Measurements from ENCODE around the gene SLC27A1.

The SLC27A1 gene

DNA sequence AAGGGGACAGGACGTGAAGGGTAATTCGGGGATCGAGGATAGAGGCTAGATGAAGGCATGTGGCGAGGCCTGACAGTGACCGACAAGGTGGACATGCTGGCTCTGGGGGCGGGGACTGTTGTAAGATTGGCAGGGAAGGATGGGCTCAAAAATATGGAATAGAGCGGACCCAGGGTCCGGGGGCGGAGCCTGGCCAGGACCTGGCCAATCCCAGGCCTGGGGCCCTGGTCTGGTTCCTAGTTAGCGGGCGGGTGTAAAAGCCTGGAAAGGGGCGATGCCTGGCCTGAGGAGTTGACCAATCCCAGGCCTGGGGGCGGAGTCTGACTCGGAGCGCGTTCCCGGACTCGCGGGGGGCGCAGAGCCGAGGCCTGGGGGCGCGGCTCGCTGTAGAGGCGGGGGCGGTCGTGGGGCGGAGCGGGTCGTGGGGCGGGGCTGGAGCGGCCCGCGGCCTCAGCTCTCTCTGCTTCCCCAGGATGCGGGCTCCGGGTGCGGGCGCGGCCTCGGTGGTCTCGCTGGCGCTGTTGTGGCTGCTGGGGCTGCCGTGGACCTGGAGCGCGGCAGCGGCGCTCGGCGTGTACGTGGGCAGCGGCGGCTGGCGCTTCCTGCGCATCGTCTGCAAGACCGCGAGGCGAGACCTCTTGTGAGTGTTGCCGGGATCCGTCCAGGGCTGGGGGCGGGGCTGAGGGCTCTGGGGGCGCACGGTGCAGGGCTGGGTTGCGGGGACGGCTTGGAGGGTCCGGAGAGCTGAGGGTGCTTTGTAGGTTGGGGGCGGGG lies at the start of gene SLC27A1:
TSS of gene SLC27A1 (plus strand) at position 457 of the 774 bp plus-strand sequence. CDS start at position 474, 17 bp downstream.
- peak; percentile 87 for DNase-seq

DNA sequence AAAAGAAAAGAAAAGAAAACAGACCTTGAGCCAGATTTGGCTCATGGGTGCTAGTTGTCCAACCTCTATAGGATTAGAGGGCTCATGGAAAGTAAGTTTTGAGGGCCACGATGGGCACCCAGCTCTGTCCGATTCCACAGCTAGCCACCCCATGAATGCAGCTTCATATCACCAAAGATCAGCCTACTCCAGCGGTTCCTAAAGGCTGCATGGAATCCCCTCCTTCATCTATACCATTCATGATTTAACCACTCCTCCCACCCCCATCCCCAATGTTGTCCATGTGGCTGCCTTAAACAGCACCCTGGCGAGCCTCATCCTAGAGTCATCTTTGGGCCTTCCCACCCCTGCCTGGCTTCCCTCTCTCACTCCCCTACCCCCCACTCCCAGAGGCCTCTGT lies 48.4 kb upstream of the SLC27A1 start:
- DNase-seq, result no peak

DNA sequence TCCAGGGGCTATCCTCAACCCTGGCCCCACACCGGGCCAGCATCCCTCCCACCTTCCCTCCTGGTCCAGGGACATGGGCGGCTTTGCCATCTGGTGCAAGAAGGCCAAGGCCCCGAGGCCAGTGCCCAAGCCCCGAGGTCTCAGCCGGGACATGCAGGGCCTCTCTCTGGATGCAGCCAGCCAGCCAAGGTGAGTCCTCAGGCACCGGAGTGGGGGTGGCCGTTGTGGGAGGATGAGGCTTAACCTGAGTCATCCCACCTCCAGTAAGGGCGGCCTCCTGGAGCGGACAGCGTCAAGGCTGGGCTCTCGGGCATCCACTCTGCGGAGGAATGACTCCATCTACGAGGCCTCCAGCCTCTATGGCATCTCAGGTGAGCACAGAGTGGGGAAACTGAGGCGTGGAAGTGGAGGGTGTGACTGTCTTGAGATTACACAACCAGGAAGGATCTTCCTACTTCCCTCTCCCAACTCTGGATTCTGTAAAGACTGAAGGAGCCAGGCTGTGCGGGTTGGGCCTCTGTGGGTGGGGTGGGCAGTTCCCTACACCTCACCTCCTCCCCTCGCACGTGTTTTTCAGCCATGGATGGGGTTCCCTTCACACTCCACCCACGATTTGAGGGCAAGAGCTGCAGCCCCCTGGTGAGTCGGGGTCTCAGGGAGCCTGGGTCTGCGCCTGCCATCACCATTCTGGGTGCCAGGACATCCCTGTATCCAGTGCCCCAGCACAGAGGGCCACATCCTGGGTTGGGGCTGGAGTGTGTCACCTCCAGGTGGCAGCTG lies 46.7 kb upstream of the SLC27A1 start:
- DNase-seq, result no peak

DNA sequence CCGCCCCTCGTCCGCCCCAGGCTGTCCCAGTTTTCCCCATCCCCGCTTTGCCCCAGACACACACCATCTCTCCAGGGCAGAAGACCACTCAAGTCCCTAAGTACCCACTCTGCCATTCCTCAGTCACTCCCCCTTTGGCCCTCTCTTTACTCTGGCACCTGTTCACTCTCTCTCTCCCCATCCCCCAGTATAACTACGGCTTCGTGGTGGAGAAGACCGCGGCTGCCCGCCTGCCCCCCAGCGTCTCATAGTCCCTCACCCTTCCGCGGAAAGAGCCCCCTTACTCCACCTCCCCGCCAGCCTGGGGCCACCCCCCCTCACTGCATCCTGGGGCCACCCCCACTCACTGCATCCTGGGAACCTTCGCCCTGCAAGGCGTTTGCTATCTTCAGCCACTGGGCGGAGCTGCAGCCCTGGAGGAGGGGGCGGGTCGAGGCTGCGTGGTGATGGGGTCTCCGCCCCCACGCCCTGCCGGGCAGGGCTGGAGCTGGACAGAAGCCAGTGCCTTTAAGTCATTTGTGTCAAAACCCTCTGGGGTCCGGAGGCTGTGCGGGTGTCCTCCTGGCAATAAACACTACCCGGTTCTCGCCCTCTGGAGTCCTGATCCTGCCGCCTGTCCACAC lies 45.5 kb upstream of the SLC27A1 start:
- DNase-seq, result no peak

DNA sequence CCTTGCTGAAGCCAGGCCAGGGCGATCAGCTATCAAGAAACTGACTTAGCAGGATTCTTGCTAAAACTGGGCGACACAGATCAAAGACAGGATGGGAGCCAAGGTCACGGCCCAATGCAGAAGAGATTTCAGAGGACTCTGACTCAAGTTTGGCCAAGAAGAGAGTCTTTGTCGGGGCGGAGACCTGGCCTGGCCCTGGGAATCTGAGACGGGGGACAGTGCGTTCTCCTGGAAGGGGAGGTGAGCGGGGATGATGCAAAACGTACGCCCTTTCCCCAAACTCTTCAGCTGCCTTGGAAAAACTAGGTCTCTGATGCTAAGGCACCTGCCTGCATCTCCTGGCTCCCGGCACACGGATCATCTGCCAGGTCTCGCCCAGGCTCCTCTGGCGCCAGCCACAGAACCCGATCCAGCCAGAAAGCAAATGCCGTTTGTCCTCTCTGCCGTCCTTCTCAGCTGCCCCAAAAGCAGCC lies 40.6 kb upstream of the SLC27A1 start:
- DNase-seq, result no peak

DNA sequence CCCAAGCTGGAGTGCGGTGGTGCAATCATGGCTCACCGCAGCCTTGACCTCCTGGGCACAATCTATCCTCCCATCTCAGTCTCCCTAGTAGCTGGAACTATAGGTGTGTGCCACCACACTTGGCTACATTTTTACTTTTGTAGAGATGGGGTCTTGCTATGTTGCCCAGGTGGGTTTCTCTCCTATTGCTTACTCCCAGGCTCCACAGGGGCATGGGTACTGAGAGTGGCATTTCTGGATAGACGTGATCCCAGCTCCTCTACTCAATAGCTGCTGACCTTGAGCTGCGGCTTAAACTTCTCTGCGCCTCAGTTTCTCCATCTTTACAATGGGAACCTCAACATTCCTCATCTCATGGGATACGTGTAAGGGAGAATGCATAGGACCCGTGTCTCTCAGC lies 38.9 kb upstream of the SLC27A1 start:
- no peak for DNase-seq

DNA sequence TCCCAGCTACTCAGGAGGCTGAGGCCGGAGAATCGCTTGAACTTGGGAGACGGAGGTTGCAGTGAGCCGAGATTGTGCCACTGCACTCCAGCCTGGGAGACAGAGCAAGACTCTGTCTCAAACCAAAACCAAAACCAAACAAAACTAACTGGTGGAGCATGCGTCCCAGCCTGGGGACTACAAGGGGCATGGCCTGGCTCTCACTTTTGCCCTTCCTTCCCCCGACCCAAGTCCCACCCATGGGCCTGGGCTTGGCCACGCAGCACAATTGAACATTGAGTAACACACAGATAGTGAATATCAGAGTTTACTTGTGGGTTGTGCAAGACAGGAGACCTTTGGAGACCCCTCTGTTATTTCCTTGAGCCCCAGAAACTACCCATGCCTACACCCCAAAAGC lies 35.1 kb upstream of the SLC27A1 start:
- DNase-seq, result no peak

DNA sequence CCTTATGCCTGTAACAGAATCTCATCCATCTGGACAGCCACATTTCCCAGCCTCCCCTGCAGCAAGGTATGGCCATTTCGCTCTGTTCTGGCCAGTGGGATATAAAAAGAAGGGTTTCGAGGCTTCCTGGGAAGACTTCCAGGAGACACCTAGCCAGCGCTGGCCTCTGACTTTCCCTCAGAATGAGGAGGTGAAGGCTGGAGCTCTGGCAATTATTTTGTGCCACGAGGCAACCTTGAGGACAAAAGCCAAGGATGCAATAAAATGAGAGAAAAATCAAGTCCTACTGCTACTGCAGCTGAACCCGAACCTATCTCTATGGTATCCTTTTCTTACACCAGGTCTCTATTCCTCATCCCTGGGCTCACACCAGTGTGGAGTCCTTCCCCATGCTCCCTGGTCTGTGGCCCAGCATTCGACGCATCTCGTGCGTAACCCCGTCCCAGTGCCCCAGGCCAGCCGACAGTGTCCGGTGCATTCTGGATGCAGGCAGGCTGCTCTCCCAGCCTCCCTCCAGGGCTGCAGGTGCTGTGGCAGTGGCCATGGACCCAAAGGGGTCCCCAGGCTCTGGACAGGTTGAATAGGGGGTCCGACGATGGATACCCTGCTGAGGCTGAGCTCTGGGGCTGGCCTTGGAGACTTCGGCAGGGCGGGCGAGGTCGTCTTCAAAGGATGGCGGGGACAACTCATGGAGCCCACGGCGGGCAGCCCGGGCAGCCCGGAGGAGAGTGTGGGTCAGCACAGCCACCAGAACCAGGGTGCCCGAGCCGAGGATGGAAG lies 34.0 kb upstream of the SLC27A1 start:
- no peak for DNase-seq

DNA sequence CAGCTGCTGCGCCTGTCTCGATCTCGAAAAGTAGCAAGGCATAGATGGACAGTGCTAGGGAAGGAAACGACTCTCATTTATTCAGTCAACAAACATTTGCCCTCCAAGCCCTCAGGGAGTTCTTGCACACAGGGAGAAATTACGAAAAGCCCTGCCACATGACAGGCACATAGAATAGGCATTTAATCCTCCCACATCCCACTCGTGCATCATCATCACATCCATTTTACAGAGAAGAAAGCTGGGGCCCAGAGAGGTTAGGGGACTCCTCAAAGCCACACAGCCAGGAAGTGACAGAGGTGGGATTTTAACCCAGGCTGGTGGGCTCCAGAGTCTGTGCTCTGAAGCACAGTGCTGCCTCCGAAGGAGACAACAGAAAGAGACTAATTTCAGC lies 33.5 kb upstream of the SLC27A1 start:
- DNase-seq, result no peak

DNA sequence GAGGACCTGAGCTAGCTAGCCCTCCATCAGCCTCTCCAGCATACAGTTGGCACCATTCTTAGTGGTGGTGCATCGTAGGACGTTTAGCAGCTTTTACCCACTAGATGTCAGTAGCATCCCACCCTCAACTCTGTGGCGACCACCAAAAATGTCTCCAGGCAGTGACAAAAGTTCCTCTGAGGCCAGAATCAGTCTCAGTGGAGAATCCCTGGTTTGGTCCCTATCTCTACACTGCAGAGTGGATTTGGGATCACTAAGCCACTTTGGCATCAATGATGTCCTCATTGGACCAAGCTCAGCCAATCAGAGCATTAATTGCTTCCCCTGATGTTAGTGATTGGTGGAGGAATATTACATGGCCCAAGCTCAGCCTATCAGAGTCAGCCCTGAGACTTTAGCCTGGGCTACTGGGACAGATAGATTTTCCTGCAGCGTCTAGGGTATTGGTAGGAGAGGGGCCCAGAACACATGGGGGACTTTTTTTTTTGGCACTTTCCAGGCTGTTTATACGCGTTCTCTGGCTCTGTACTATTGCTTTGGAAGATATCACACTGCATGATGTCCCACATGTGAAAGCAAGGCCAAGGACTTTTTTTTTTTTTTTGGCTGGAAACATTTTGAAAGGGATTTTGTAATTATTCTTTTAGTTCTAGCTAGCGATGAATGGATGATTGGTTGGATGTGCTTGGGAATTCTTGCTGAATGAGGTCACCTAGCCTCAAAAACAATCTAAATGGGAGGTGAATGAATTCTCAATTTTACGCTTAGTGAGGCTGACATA lies 28.9 kb upstream of the SLC27A1 start:
- peak; percentile 15 for DNase-seq

DNA sequence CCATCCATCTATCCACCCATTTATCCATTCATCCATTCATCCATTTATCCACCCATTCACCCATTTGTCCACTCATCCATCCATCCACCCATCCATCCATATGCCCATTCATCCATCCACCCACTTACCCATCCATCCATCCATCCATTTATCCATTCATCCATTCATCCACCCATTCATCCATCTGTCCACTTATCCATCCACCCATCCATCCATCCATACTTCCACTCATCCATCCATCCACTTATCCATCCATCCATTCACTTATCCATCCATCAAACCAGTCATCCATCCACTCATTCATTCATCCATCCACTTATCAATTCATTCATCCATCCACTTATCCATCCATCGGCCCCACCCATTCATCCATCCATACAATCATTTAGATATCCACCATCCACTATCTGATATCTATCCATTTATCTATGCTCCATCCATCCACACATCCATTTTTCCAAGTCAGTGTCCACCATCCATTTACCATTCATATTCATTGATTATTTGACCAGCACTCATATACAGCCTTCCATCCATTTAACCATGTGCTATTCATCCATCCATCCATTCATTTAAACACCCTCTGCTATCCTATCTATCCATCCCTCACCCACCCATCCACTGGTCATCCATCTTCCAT lies 24.7 kb upstream of the SLC27A1 start:
- DNase-seq, result no peak

DNA sequence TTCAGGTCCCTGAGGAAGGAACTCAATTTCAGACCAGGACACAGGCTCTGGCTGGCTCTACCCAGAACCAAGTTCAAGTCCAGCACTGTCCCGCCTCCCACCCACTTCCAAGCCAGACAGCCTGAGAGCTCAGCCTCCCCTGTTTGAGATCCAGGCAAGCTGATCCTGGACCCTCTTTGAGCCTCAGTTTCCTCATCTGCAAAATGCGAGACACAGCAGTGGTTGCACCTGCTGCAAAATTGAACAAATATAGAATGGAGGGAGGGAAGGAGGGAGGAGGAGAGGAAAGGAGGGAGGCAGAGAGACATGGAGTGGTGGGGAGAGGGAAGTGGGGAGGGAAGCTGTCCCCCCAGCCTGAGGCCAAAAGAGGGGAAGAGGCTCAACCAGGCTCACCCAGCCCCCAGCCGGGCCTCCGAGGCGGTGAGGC lies 22.6 kb upstream of the SLC27A1 start:
- no peak for DNase-seq

DNA sequence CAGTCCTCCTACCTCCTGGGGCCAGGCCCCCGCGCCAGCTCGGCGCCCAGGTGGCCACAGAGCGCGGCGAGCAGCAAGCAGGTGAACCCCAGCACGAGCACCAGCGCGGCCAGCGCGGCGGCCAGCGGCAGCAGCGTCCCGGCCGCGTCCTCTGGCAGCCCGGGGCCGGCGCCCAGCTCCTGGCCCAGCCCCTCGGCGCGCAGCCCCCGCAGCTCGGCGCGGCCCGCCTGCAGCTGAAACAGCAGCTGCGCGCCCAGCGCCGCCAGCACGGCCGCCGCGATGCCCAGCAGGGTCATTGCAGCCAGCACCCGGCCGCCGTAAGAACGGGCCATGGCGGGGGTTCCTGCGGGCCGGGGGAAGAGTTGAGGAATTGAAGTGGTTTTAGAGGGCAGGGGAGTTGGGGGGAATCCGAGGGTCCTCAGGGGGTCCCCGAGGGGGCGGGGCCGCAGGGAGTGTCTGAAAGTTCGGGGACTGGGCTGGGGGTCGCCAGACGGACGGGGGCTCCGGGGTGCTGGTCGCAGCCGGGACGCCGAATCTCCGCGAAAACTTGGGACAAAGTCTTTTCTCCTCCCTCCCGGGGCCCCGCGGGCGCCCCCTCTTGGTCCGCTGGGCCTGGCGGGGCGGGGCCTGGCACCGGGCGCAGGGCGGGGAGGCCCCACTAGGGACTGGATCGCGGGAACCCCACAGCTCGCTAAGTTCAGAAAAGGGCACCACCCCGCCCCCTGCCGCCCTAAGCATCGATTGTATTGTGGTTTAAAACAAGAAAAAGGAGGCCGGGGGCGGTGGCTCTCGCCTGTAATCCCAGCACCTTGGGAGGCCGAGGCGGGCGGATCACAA lies 22.0 kb upstream of the SLC27A1 start, which contains the start of gene TMEM221:
TSS of gene TMEM221 (minus strand) at position 538 of the 837 bp plus-strand sequence. CDS start at position 332, 206 bp downstream.
- DNase-seq, result peak; percentile 36

DNA sequence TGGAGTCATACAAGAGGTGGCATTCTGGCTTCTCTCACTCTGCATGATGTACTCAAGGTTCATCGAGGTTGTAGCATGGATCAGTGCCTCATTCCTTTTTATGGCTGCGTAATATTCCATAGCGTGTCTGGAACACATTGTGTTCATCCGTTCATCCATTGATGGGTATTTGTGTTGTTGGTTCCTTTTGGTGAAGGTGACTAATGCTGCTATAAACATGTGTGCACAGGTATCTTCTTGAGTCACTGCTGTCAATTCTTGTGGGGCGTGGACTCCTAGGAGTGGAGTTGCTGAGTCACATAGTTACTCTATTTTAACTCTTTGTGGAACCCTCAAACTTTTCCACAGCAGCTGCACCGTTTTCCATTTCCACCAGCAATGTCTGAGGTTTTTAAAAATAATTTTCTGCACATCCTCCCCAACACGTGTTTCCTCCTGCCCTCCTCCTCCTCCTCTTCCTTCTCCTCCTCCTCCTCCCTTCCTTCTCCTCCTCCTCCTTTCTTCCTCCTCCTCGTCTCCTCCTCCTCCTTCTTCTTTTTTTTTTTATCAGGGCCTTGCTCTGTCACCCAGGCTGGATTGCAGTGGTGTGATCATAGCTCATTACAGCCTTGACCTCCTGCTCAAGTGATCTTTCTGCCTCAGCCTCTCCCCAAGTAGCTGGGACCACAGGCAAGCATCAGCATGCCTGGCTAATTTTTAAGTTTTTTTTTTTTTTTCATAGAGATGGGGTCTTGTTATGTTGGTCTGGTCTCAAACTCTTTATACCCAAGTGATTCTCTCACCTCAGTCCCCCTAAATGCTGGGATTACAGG lies 19.9 kb upstream of the SLC27A1 start:
- DNase-seq, result no peak

DNA sequence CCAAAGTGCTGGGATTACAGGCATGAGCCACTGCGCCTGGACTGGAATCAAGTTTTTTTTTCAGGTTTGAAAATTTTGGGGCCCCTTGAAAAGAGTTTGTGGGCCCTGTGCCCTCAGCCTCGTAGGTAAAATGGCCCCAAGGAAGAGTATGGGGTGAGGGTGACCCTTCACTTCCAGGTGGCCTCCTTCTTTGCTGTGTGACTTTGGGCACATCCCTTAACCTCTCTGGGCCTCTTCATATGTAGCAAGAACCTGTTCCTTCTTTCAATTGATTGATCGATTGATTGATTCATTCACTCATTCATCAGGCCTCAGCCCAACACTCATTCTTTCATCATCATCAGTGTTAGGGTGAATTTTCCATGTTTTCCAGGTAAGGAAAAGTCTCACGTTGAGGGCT lies 18.5 kb upstream of the SLC27A1 start:
- no peak for DNase-seq

DNA sequence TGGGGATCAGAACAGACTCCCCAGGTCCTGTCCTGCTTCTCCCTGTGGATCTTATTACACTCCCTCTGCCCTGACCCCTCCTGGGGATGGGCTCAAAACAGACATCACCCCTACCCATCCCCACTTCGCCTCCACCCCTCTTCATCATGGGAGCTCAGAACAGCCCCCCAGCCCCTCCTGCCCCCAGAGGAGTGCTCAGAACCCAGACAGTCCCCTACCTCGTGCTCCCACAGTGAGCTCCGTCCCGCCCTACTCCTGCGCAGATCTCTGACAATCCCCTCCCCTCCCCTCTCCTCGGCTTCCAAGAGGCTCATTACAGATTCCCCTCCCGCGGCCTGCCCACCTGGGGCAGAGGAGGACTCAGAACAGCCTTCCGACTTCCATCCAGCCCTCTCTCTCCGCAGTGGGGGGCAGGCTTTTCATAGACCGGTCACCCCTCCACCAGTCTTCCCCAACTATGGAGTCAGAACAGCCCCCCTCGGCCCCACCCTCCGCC lies 15.7 kb upstream of the SLC27A1 start:
- DNase-seq, result no peak

DNA sequence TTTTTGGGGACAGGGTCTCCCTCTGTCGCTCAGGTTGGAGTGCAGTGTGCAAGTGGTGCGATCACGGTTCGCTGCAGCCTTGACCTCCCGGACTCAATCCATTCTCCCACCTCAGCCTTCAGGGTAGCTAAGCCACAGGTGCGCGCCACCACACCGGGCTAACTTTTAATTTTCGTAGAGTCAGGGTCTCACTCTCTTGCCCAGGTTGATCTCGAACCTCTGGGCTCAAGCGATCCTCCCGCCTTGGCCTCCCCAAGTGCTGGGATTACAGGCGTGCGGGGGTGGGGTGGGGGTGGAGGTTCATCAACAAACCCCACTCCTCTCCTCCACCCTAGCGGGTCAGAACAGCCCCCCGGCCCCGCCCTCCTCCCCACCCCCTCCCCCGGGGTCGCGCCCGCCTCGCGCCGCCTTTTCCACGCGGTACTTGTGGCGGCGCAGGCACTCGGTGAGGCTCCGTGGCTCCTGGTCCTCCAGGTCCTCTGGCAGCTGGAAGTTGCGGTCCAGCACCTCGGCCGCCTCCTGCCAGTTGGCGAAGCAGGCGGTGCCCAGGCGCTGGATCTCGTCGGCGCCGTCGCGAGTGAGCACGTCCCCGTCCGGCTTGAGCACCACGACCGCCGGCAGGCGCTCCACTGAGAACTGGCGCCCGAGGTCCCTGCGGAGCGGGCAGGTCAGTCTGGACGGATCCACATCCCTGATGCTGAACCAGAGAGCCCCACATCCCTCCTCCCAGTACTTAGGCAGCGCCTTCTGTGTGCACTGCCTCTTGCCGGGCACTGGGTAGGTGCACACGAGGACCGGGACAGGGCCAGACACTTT lies 14.8 kb upstream of the SLC27A1 start:
- DNase-seq, result no peak

DNA sequence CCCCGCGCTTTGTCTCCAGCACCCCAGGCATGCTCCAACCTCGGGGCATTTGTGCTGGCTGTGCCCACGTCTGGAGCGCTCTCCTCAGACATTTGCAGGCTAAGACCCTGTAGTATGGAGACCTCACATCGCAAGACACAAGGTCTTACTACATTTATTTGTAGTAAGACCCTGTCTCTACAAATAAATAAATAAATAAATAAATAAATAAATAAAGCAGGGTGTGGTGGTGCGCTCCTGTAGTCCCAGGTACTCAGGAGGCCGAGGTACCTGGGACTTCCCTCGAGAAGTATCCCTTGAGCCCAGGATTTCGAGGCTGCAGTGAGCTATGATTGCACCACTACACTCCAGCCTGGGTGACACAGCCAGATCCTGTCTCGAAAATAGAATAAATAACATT lies 14.2 kb upstream of the SLC27A1 start:
- DNase-seq, result no peak

Measured in activated gamma-delta T cell treated with Interleukin-2 at 50 U/mL for 16 hours (primary cell).